Astrocyte of the spinal cord (primary cell): ENCODE data around the gene CBLB.

ENCODE experiments used
- DNase-seq: peaks from one replicate; pipeline ENCODE4 v3.0.0; 2011; ENCODE audit warnings: low read depth, low spot score
- H3K4me3 ChIP-seq: 2 replicates; pipeline ENCODE4 v1.5.1; 2011; ENCODE audit warnings: low read depth, mild to moderate bottlenecking, low read length, moderate library complexity
- in situ Hi-C: cut with HindIII; loops from 2 replicates; pipeline ENCODE4 v1.10.0; 2017; ENCODE audit warnings: low sequenced_read_pairs
- TF ChIP-seq, protein P1 (sequence below): IDR thresholded peaks from 2 replicates; pipeline ENCODE4 v1.5.1; 2012; ENCODE audit warnings: low read depth, mild to moderate bottlenecking, low read length, inconsistent platforms

The CBLB gene

DNA sequence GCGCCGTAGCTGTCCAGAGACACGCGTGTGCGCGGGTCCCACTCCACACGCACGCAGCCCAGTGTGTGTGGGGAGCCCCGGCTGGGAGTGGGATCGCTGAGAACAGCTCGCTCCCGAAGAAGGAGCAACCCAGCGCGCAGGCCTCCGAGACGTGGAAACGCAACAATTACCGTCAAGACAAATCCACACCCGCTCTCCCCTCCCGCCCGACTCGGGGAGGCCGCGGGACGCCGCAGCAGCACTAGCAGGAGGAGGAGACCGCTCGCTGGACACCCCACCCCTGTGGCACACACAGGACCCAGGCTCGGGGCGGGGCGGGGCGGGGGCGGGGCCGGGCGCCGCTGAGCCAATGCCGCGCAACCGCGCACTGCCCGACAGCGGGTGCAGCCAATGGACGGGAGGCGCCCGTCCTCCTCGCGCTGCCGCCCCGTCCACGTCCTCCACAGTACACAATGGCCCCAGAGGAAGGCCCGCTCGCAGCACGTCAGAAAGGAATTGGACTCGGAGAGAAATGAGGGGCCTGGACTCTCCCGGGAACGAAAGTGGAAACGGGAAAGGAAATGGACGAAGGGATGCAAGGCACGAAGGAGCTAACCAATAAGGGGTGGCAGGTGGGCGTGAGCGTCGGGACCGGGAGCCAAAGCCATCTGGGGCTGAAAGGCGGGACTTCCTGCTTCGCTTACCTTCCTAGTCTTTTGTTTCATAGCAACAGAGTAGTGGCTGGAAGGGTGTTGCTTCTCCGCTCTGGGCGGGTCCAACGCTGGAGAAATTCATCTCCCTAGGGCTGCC lies at the start of gene CBLB:
Gene CBLB (minus strand): TSS at position 271 of the 789 bp plus-strand sequence. CDS start 1,435 bp downstream, outside the sequence.
- TF ChIP-seq, protein P1, sequence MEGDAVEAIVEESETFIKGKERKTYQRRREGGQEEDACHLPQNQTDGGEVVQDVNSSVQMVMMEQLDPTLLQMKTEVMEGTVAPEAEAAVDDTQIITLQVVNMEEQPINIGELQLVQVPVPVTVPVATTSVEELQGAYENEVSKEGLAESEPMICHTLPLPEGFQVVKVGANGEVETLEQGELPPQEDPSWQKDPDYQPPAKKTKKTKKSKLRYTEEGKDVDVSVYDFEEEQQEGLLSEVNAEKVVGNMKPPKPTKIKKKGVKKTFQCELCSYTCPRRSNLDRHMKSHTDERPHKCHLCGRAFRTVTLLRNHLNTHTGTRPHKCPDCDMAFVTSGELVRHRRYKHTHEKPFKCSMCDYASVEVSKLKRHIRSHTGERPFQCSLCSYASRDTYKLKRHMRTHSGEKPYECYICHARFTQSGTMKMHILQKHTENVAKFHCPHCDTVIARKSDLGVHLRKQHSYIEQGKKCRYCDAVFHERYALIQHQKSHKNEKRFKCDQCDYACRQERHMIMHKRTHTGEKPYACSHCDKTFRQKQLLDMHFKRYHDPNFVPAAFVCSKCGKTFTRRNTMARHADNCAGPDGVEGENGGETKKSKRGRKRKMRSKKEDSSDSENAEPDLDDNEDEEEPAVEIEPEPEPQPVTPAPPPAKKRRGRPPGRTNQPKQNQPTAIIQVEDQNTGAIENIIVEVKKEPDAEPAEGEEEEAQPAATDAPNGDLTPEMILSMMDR: no peak
- DNase-seq: peak; percentile 99
- peak within 1 kb of the TSS; percentile 75 for H3K4me3 ChIP-seq
- in situ Hi-C loops: no loop called here

DNA sequence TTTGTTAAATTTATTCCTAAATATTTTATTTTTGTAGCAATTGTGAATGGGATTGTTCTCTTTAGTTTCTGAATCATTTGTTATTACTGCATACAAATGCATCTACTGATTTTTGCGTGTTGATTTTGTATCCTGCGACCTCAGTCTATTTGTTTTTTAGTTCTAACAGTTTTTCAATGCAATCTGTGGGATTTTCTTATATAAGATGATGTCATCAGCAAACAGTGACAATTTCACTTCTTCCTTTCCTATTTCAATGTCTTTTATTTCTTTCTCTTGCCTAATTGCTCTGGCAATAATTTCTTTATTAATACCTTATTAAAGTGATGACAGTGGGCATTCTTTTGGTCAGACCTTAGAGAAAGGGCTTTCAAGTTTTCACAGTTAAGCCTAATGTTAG lies 48.0 kb upstream of the CBLB start:
- in situ Hi-C loops: no loop called here
- H3K4me3 ChIP-seq: no peak overlapping the region
- TF ChIP-seq, protein P1: no peak
- no peak for DNase-seq

DNA sequence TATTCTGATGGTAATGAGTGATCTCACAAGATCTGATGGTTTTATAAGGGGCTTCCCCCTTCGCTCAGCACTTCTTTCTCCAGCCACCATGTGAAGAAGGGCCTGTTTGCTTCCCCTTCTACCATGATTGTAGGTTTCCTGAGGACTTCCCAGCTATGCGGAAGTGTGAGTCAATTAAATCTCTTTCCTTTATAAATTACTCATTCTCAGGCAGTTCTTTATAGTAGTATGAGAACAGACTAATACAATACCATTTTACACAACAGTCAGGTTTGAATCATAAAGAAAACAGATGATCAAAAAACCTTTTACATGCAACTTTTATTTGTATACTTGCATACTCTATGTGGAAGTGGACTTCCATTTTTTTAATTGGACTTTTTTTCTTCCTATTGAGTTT lies 46.7 kb upstream of the CBLB start:
- DNase-seq: no peak
- TF ChIP-seq, protein P1: no peak
- no peak overlapping the region for H3K4me3 ChIP-seq
- in situ Hi-C loops: no loop called here

DNA sequence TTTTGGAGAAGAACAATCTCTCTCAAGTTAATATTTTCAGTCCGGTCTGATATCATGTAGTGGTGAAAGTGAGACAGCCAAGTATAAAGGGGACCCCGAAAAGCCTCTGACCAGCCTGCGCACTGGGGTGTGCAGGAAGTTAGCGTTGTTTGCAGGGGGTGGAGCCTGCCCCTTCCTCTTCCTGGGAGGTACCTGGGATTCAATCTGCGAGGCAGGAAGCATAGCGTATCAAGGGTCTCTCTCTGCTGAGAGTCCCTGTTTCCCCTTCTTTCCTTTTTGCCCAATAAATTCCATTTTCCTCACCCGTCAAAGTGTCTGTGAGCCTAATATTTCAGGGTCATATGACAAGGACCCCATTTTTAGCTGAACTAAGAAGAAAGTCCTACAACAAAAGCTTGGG lies 44.8 kb upstream of the CBLB start:
- no peak for DNase-seq
- no peak overlapping the region for H3K4me3 ChIP-seq
- in situ Hi-C loops: no loop called here
- TF ChIP-seq, protein P1: no peak

DNA sequence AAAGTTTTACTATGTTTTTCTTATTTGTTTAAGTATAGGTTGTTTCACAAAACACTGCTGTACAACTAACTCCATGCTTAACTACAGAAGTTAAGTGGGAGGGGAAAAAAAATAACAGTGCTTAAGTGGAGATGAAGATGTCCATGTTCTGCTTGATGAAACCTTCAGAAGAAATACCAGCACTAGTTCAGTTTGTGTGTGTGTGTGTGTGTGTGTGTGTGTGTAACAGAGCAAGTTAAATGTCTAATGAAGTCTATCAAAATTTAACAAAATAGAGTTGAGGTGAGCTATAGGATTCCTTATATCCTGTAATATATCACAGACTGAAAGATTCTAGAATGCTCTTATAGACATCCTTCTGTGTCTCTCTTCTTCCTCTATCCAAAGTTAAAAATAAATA lies 44.1 kb upstream of the CBLB start:
- in situ Hi-C loops: no loop called here
- TF ChIP-seq, protein P1: no peak
- H3K4me3 ChIP-seq: no peak overlapping the region
- DNase-seq: no peak

DNA sequence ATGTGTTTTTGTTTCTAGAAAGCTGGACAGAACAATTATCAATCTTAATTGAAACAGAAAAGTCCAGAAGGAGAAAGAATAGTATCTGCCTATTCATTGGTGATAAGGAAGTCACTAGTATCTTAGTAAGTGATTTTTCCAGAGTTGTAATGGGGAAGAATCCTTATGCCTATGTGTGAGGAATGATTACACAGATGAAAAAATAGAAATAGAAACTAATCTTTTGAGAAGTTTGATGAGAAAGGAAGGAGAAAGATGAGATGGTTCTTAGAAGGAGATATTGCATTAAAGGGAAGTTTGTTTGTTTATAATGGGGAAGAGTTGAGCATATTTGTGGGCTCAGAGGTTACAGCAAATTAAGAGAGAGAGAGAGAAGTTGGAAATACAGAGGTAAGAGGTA lies 42.7 kb upstream of the CBLB start:
- no peak overlapping the region for H3K4me3 ChIP-seq
- TF ChIP-seq, protein P1: no peak
- DNase-seq: no peak
- in situ Hi-C loops: no loop called here
